Aorta (tissue), 5 donors: Measurements from ENCODE around the gene PRRT1B. TPM values are rescaled to one million over a fixed set of nuclear protein-coding genes. Genes with fewer than 3 reads are reported as not detected.
"Not testable (repeated sequence)": the region's sequence is repeated elsewhere in the genome, so short reads cannot be mapped to it uniquely, and the experiment has no call there.

Experiments used
- ATAC-seq: fragments of 200-7000 bp; cut with Tn5 transposase; one replicate; pipeline ENCODE4 v1.9.1; 2022; ENCODE audit warnings: moderate library complexity; ENCODE audit not compliant: low FRiP score
- DNase-seq, 2 donors: peaks; one replicate each; pipeline ENCODE4 v3.0.0-alpha.2; 2020
- H3K27ac ChIP-seq, 2 donors: one replicate each; pipeline ENCODE4 v1.5.1; 2013; ENCODE audit warnings: low read length in 2 of 2, mild to moderate bottlenecking in 2 of 2, moderate library complexity in 2 of 2, control low read depth in 1 of 2, inconsistent platforms in 1 of 2, low read depth in 1 of 2
- H3K27me3 ChIP-seq, 2 donors: one replicate each; pipeline ENCODE4 v1.6.1; 2013; ENCODE audit warnings: control low read depth in 1 of 2, low read length in 1 of 2, mild to moderate bottlenecking in 1 of 2, moderate library complexity in 1 of 2; ENCODE audit not compliant: insufficient read depth in 2 of 2, control insufficient read depth in 1 of 2
- H3K36me3 ChIP-seq, 2 donors: one replicate each; pipeline ENCODE4 v1.6.1; 2013; ENCODE audit warnings: control low read depth in 1 of 2, low read length in 1 of 2, mild to moderate bottlenecking in 1 of 2; ENCODE audit not compliant: insufficient read depth in 2 of 2, control insufficient read depth in 1 of 2
- H3K4me1 ChIP-seq, 2 donors: one replicate each; pipeline ENCODE4 v1.6.1; 2013; ENCODE audit warnings: low read length in 2 of 2, control low read depth in 1 of 2, mild to moderate bottlenecking in 1 of 2, moderate library complexity in 1 of 2; ENCODE audit not compliant: insufficient read depth in 2 of 2, control insufficient read depth in 1 of 2
- H3K4me3 ChIP-seq, 2 donors: one replicate each; pipeline ENCODE4 v1.5.1; 2013; ENCODE audit warnings: low read length in 2 of 2, control low read depth in 1 of 2, mild to moderate bottlenecking in 1 of 2
- H3K9me3 ChIP-seq: one replicate; pipeline ENCODE4 v1.6.1; 2013; ENCODE audit warnings: mild to moderate bottlenecking, low read length; ENCODE audit not compliant: control insufficient read depth
- WGBS, 2 donors: extraction: QIAGEN DNeasy Blood & Tissue Kit; methylation state at CpG; one replicate each; pipeline ENCODE4 v1.1.7; 2013; 5-methylcytosine and 5-hydroxymethylcytosine counted together
- intact Hi-C, 2 donors: fragments of 100-400 bp; cut with DNase I; formaldehyde crosslinking; loops; one replicate each; pipeline versions ENCODE4 v1.14.2 to v1.15.0; 2022
- polyA plus RNA-seq, 2 donors: library from polyadenylated mRNA; stranded (reverse); fragments of 200-250 nt; gene quantifications; one replicate each; pipeline ENCODE4 v1.2.3, GENCODE V29; 2013
- total RNA-seq, 2 donors: library from RNA; stranded (reverse); fragmentation: NEBNext Ultra II Directional; extraction: Animal tissue kit (Norgen Biotek cat#: 25700); gene quantifications; one replicate each; pipeline ENCODE4 v1.2.1, GENCODE V29; 2021
- donor health status: healthy with polysubstance abuse.
- donor health status: Bipolar disorder and iron deficiency.
- donor health status: DM: no; HTN: no; CAD: no.
- donor health status: DM: no; HTN: no; CAD: no.
- donor health status: DM: yes; HTN: yes; CAD: no.

The PRRT1B gene
- total and polyA plus RNA-seq, 4 donors = not detected

- intact Hi-C loops = no loop called here
Observed at GRCh38 chr9:131537946-131538345, 7.4 kb upstream of the PRRT1B start.

GRCh38 chr9:131539223-131539923 lies 6.0 kb upstream of the PRRT1B start:
- 87 to 89% methylated on average over 7 of the region's 7 CpGs for WGBS, 2 donors
- ATAC-seq = no peak
- intact Hi-C loops = no loop called here
- no peaks in the 10 kb centered on the region for H3K36me3 ChIP-seq
- no peak overlapping the region for H3K4me3 ChIP-seq
- H3K9me3 ChIP-seq = peaks cover 7% of the 10 kb centered on the region
- no peaks in the 10 kb centered on the region for H3K4me1 ChIP-seq
- DNase-seq = no peak
- H3K27me3 ChIP-seq = no peaks in the 10 kb centered on the region
- H3K27ac ChIP-seq = no peak overlapping the region

More at GRCh38 chr9:131537946-131538345, 7.4 kb upstream of the PRRT1B start:
- DNase-seq (no peak), ATAC-seq (no peak)
- Histone ChIP-seq H3K9me3 (no peaks in the 10 kb centered on the region), H3K4me3 (no peak overlapping the region), H3K36me3 (no peaks in the 10 kb centered on the region), H3K4me1 (no peaks in the 10 kb centered on the region), H3K27me3 (no peaks in the 10 kb centered on the region), H3K27ac (no peak overlapping the region)
- WGBS, 2 donors = 94% methylated on average over 19 of the region's 19 CpGs

- Histone ChIP-seq H3K4me1 (no peaks in the 10 kb centered on the region), H3K36me3 (no peaks in the 10 kb centered on the region), H3K4me3 (no peak overlapping the region), H3K27me3 (no peaks in the 10 kb centered on the region), H3K9me3 (peaks cover 8% of the 10 kb centered on the region), H3K27ac (no peak overlapping the region)
- DNase-seq (no peak), ATAC-seq (no peak)
- intact Hi-C loops = no loop called here
- 91 to 93% methylated on average over 6 of the region's 6 CpGs for WGBS, 2 donors
Observed at GRCh38 chr9:131543141-131543540, 2.2 kb upstream of the PRRT1B start.

- whole genome bisulfite sequencing, 2 donors = 2 to 3% methylated on average over 28 to 30 of the region's 30 CpGs
- Histone ChIP-seq H3K4me1 (no peaks in the 10 kb centered on the region), H3K9me3 (peaks cover 8% of the 10 kb centered on the region), H3K36me3 (no peaks in the 10 kb centered on the region), H3K4me3 (no peak overlapping the region), H3K27ac (no peak overlapping the region), H3K27me3 (no peaks in the 10 kb centered on the region)
- intact Hi-C loops = no loop called here
- DNase-seq = peak in 1 of 2 donors; percentile 37
- ATAC-seq = peak; percentile 15
Observed at GRCh38 chr9:131545786-131546335, 538 bp downstream of the PRRT1B start.

GRCh38 chr9:131546336-131547084 lies 1.2 kb downstream of the PRRT1B start:
- Histone ChIP-seq H3K27ac (no peak overlapping the region), H3K4me3 (no peak overlapping the region), H3K27me3 (no peaks in the 10 kb centered on the region), H3K9me3 (peaks cover 8% of the 10 kb centered on the region), H3K36me3 (no peaks in the 10 kb centered on the region), H3K4me1 (no peaks in the 10 kb centered on the region)
- intact Hi-C loops = no loop called here
- peak; percentile 36 for ATAC-seq
- DNase-seq = no peak
- 1% methylated on average over 42 to 49 of the region's 49 CpGs for WGBS, 2 donors

- intact Hi-C loops, H3K4me1 ChIP-seq, H3K4me3 ChIP-seq, H3K9me3 ChIP-seq, H3K36me3 ChIP-seq, H3K27me3 ChIP-seq, H3K27ac ChIP-seq, ATAC-seq: not testable (repeated sequence)
- DNase-seq = peak in 1 of 2 donors; percentile 41
- WGBS, 2 donors = 93% methylated on average over 10 of the region's 10 CpGs
Observed at GRCh38 chr9:131549186-131549585, 3.9 kb downstream of the PRRT1B start.

- DNase-seq, H3K27ac ChIP-seq, H3K36me3 ChIP-seq, H3K9me3 ChIP-seq, ATAC-seq, H3K27me3 ChIP-seq, H3K4me3 ChIP-seq, intact Hi-C loops, H3K4me1 ChIP-seq: not testable (repeated sequence)
- 44 to 75% methylated on average over 8 of the region's 8 CpGs for WGBS, 2 donors
Observed at GRCh38 chr9:131550465-131550864, 5.1 kb downstream of the PRRT1B start.

GRCh38 chr9:131552030-131552429 lies 6.7 kb downstream of the PRRT1B start:
- Histone ChIP-seq H3K27ac (no peak overlapping the region), H3K36me3 (no peaks in the 10 kb centered on the region), H3K9me3 (no peaks in the 10 kb centered on the region), H3K4me3 (no peak overlapping the region), H3K27me3 (no peaks in the 10 kb centered on the region), H3K4me1 (no peaks in the 10 kb centered on the region)
- intact Hi-C loops = no loop called here
- DNase-seq (no peak), ATAC-seq (no peak)
- WGBS, 2 donors = 81 to 96% methylated on average over 6 of the region's 6 CpGs
